Adrenal gland (tissue), 12 donors: ENCODE measurements around the gene LMBRD2. TPM values are rescaled to one million over a fixed set of nuclear protein-coding genes. Genes with fewer than 3 reads are reported as not detected.

ENCODE experiments used
- DNase-seq, 7 donors: peaks; one replicate each; pipeline ENCODE4 v3.0.0-alpha.2; 2019 to 2020
- H3K27ac ChIP-seq, 5 donors: fragments of 200-600 bp; sonication (generic) in 4 of 5; 1 replicate in 3 of 5; 2 replicates in 2 of 5; pipeline versions ENCODE4 v1.5.1 to v1.8.0; 2016 to 2020; ENCODE audit warnings: mild to moderate bottlenecking in 1 of 5
- H3K27me3 ChIP-seq: fragments of 200-600 bp; 2 replicates; pipeline ENCODE4 v1.8.0; 2021
- H3K36me3 ChIP-seq, 2 donors: fragments of 200-600 bp; replicated peaks in 1 of 2; 1 replicate in 1 of 2; 2 replicates in 1 of 2; pipeline versions ENCODE4 v1.5.1 to v1.8.0; 2018 to 2022
- H3K4me1 ChIP-seq, 2 donors: fragments of 200-600 bp; replicated peaks in 1 of 2; 1 replicate in 1 of 2; 2 replicates in 1 of 2; pipeline versions ENCODE4 v1.5.1 to v1.8.0; 2018 to 2021
- H3K4me3 ChIP-seq, 4 donors: fragments of 200-600 bp; sonication (generic) in 3 of 4; one replicate each; pipeline ENCODE4 v1.5.1; 2016 to 2018
- H3K9me3 ChIP-seq, 3 donors: fragments of 200-600 bp; sonication (generic) in 1 of 3; replicated peaks in 1 of 3; 1 replicate in 2 of 3; 2 replicates in 1 of 3; pipeline versions ENCODE4 v1.5.1 to v1.8.0; 2016 to 2021
- CTCF ChIP-seq, 6 experiments: fragments of 450-650 bp in 4 of 6; fragments of 200-600 bp in 2 of 6; sonication (generic) in 1 of 6; IDR thresholded peaks; 1 replicate in 5 of 6; 2 replicates in 1 of 6; pipeline versions ENCODE4 v1.5.1 to v1.8.0; 2016 to 2021; ENCODE audit warnings: antibody characterized with exemption in 6 of 6, mild to moderate bottlenecking in 2 of 6, moderate library complexity in 1 of 6
- POLR2A ChIP-seq, 2 donors: fragments of 450-650 bp; IDR thresholded peaks; one replicate each; pipeline ENCODE4 v1.6.1; 2017; ENCODE audit warnings: antibody characterized with exemption in 2 of 2, mild to moderate bottlenecking in 2 of 2, moderate library complexity in 1 of 2
- WGBS, 4 donors: extraction: QIAGEN DNeasy Blood & Tissue Kit in 2 of 4; methylation state at CpG; one replicate each; pipeline versions ENCODE4 v1.1.5 to v1.1.7; 2013 to 2017; 5-methylcytosine and 5-hydroxymethylcytosine counted together
- intact Hi-C, 2 donors: fragments of 100-400 bp; cut with DNase I; formaldehyde crosslinking; loops; one replicate each; pipeline versions ENCODE4 v1.14.1 to v1.15.0; 2022 to 2023
- polyA plus RNA-seq, 3 donors: library from polyadenylated mRNA; stranded (reverse); fragments of 200-250 nt in 2 of 3; fragments of 350-450 nt in 1 of 3; fragmentation: Illumina TruSeq in 1 of 3; extraction: RNeasy Lipid Tissue Mini Kit (QIAGEN cat#74804) in 1 of 3; gene quantifications; one replicate each; pipeline ENCODE4 v1.2.3, GENCODE V29; 2013 to 2014
- total RNA-seq, 9 donors: library from RNA; depleted of rRNA in 4 of 9; stranded (reverse); fragments of >200 nt in 4 of 9; fragments of 120-200 nt in 1 of 9; fragmentation: NEBNext Ultra II Directional in 1 of 9; extraction: Animal tissue kit (Norgen Biotek cat#: 25700) in 1 of 9; gene quantifications; one replicate each; pipeline versions ENCODE4 v1.1.0 to v1.2.4, GENCODE V29; 2013 to 2023
- donor health status: healthy with polysubstance abuse.
- donor health status: Bipolar disorder and iron deficiency.
- donor health status: DM: yes; HTN: yes; CAD: no.
- donor health status: DM: no; HTN: no; CAD: no.
- donor health status: DM: no; HTN: no; CAD: no.
- donor health status: DM: yes; HTN: yes; CAD: no.

The LMBRD2 gene
- total and polyA plus RNA-seq, 12 donors: 2.3 to 30.1 (median 15.1) TPM

- no peaks in the 10 kb centered on the region for H3K36me3 ChIP-seq
- DNase-seq: no peak
- H3K27me3 ChIP-seq: no peaks in the 10 kb centered on the region
- 57 to 77% (median 59%) methylated on average over 3 of the region's 3 CpGs for WGBS, 4 donors
- H3K27ac ChIP-seq: no peak overlapping the region
- no peak overlapping the region for H3K4me3 ChIP-seq
- no peaks in the 10 kb centered on the region for H3K9me3 ChIP-seq
- intact Hi-C loops: no loop called here
- H3K4me1 ChIP-seq: peaks cover 6 to 16% of the 10 kb centered on the region in 2 donors
- no peak for TF ChIP-seq CTCF (IDR thresholded peaks at IDR 0.05)
- no peak for TF ChIP-seq POLR2A (IDR thresholded peaks at IDR 0.05)
These were observed 5.3 kb downstream of the LMBRD2 start for GRCh38 chr5:36146390-36146789.

- intact Hi-C loops: no loop called here
- no peak for TF ChIP-seq CTCF (IDR thresholded peaks at IDR 0.05)
- Histone ChIP-seq H3K27ac (no peak overlapping the region), H3K36me3 (peaks cover 0 to 3% of the 10 kb centered on the region in 2 donors), H3K9me3 (no peaks in the 10 kb centered on the region), H3K27me3 (no peaks in the 10 kb centered on the region), H3K4me3 (no peak overlapping the region), H3K4me1 (peaks cover under 1 to 12% of the 10 kb centered on the region in 2 donors)
- DNase-seq: no peak
- 87 to 94% (median 91%) methylated on average over 4 of the region's 4 CpGs for WGBS, 4 donors
These were observed 6.4 kb downstream of the LMBRD2 start for GRCh38 chr5:36145311-36145710.

- TF ChIP-seq CTCF (IDR thresholded peaks at IDR 0.05) (no peak), POLR2A (IDR thresholded peaks at IDR 0.05) (no peak)
- 93 to 96% (median 96%) methylated on average over 4 to 7 of the region's 7 CpGs for WGBS, 4 donors
- intact Hi-C loops: no loop called here
These were observed 12.6 kb downstream of the LMBRD2 start for GRCh38 chr5:36138900-36139683.

GRCh38 chr5:36136581-36136980, 15.1 kb downstream of the LMBRD2 start:
- no peak for DNase-seq
- no peak overlapping the region for H3K4me3 ChIP-seq
- H3K27ac ChIP-seq: no peak overlapping the region
- H3K9me3 ChIP-seq: peaks cover 0 to 5% (median 0%) of the 10 kb centered on the region in 3 donors
- intact Hi-C loops: no loop called here
- TF ChIP-seq CTCF (IDR thresholded peaks at IDR 0.05) (no peak), POLR2A (IDR thresholded peaks at IDR 0.05) (no peak)
- no peaks in the 10 kb centered on the region for H3K27me3 ChIP-seq
- H3K36me3 ChIP-seq: peaks cover 0 to 7% of the 10 kb centered on the region in 2 donors
- no peaks in the 10 kb centered on the region for H3K4me1 ChIP-seq

More at GRCh38 chr5:36138900-36139683, 12.6 kb downstream of the LMBRD2 start:
- no peaks in the 10 kb centered on the region for H3K27me3 ChIP-seq
- H3K4me1 ChIP-seq: no peaks in the 10 kb centered on the region
- DNase-seq: no peak
- H3K27ac ChIP-seq: no peak overlapping the region
- H3K9me3 ChIP-seq: peaks cover 0 to 5% (median 0%) of the 10 kb centered on the region in 3 donors
- H3K36me3 ChIP-seq: peaks cover 0 to 7% of the 10 kb centered on the region in 2 donors
- no peak overlapping the region for H3K4me3 ChIP-seq
